ENCODE measurements around the gene MESD. TPM values are rescaled to one million over a fixed set of nuclear protein-coding genes. Genes with fewer than 3 reads are reported as not detected.

Gene MESD
- 29.6 TPM for polyA plus RNA-seq
- long read RNA-seq, donor 1, full-length matches to known transcripts: 31 of 31 reads
- long read RNA-seq, donor 1, partial matches to known transcripts: 0 of 31 reads
- long read RNA-seq, donor 1, other reads (novel, unspliced or antisense): 0 of 31 reads
- long read RNA-seq, donor 2, full-length matches to known transcripts: 65 of 72 reads
- long read RNA-seq, donor 2, partial matches to known transcripts: 7 of 72 reads
- long read RNA-seq, donor 2, other reads (novel, unspliced or antisense): 0 of 72 reads
- long read RNA-seq, donor 3: 0 reads
- long read RNA-seq, donor 4, full-length matches to known transcripts: 9 of 9 reads
- long read RNA-seq, donor 4, partial matches to known transcripts: 0 of 9 reads
- long read RNA-seq, donor 4, other reads (novel, unspliced or antisense): 0 of 9 reads
- long read RNA-seq, donor 5, full-length matches to known transcripts: 36 of 36 reads
- long read RNA-seq, donor 5, partial matches to known transcripts: 0 of 36 reads
- long read RNA-seq, donor 5, other reads (novel, unspliced or antisense): 0 of 36 reads
- long read RNA-seq, donor 6, full-length matches to known transcripts: 34 of 48 reads
- long read RNA-seq, donor 6, partial matches to known transcripts: 14 of 48 reads
- long read RNA-seq, donor 6, other reads (novel, unspliced or antisense): 0 of 48 reads
- long read RNA-seq, donor 7, full-length matches to known transcripts: 19 of 26 reads
- long read RNA-seq, donor 7, partial matches to known transcripts: 7 of 26 reads
- long read RNA-seq, donor 7, other reads (novel, unspliced or antisense): 0 of 26 reads
- long read RNA-seq, donor 8, full-length matches to known transcripts: 53 of 53 reads
- long read RNA-seq, donor 8, partial matches to known transcripts: 0 of 53 reads
- long read RNA-seq, donor 8, other reads (novel, unspliced or antisense): 0 of 53 reads
- long read RNA-seq, donor 9, full-length matches to known transcripts: 42 of 48 reads
- long read RNA-seq, donor 9, partial matches to known transcripts: 6 of 48 reads
- long read RNA-seq, donor 9, other reads (novel, unspliced or antisense): 0 of 48 reads
- long read RNA-seq, donor 10, full-length matches to known transcripts: 45 of 45 reads
- long read RNA-seq, donor 10, partial matches to known transcripts: 0 of 45 reads
- long read RNA-seq, donor 10, other reads (novel, unspliced or antisense): 0 of 45 reads
- long read RNA-seq, donor 11, full-length matches to known transcripts: 42 of 42 reads
- long read RNA-seq, donor 11, partial matches to known transcripts: 0 of 42 reads
- long read RNA-seq, donor 11, other reads (novel, unspliced or antisense): 0 of 42 reads

- Histone ChIP-seq H3K4me1 (ENCODE audit: control insufficient read depth, insufficient read depth, low read length) (no peaks in the 10 kb centered on the region), H3K27me3 (ENCODE audit: control insufficient read depth, insufficient read depth, low read length) (no peaks in the 10 kb centered on the region), H3K36me3 (ENCODE audit: control insufficient read depth, insufficient read depth, low read length) (peaks cover 3% of the 10 kb centered on the region), H3K9me3 (ENCODE audit: control insufficient read depth, low read depth, low read length) (no peaks in the 10 kb centered on the region), H3K4me3 (ENCODE audit: low read length) (peak within 1 kb of the TSS; percentile 95), H3K27ac (ENCODE audit: low read length) (peak within 1 kb of the TSS; percentile 87)
- DNase-seq: peak; percentile 96 to 97
- 0% methylated on average over 2 of the region's 63 CpGs for WGBS (ENCODE audit: insufficient coverage, low lambda C conversion rate)
These were observed at the start of gene MESD for GRCh38 chr15:80989518-80990478. Gene MESD, minus strand, starts transcription at chr15:80989819. Its CDS starts 28 bp downstream, at chr15:80989791.

- DNase-seq: peak; percentile 69 to 82
- H3K4me3 ChIP-seq (ENCODE audit: low read length): no peak overlapping the region
- peak overlapping the region; percentile 25 for H3K27ac ChIP-seq (ENCODE audit: low read length)
- no peaks in the 10 kb centered on the region for H3K36me3 ChIP-seq (ENCODE audit: control insufficient read depth, insufficient read depth, low read length)
- H3K4me1 ChIP-seq (ENCODE audit: control insufficient read depth, insufficient read depth, low read length): peaks cover 8% of the 10 kb centered on the region
- H3K27me3 ChIP-seq (ENCODE audit: control insufficient read depth, insufficient read depth, low read length): no peaks in the 10 kb centered on the region
- no CpG with 5 or more reads among the region's 4 CpGs for WGBS (ENCODE audit: insufficient coverage, low lambda C conversion rate)
- H3K9me3 ChIP-seq (ENCODE audit: control insufficient read depth, low read depth, low read length): no peaks in the 10 kb centered on the region
These were observed 49.5 kb upstream of the MESD start for GRCh38 chr15:81038975-81039607.

- Histone ChIP-seq H3K9me3 (ENCODE audit: control insufficient read depth, low read depth, low read length) (no peaks in the 10 kb centered on the region), H3K4me3 (ENCODE audit: low read length) (no peak overlapping the region), H3K27ac (ENCODE audit: low read length) (no peak overlapping the region), H3K27me3 (ENCODE audit: control insufficient read depth, insufficient read depth, low read length) (no peaks in the 10 kb centered on the region), H3K36me3 (ENCODE audit: control insufficient read depth, insufficient read depth, low read length) (no peaks in the 10 kb centered on the region), H3K4me1 (ENCODE audit: control insufficient read depth, insufficient read depth, low read length) (peaks cover 8% of the 10 kb centered on the region)
- no CpG with 5 or more reads among the region's 14 CpGs for WGBS (ENCODE audit: insufficient coverage, low lambda C conversion rate)
- no peak for DNase-seq
These were observed 48.5 kb upstream of the MESD start for GRCh38 chr15:81037952-81038743.

GRCh38 chr15:81033508-81033907, 43.9 kb upstream of the MESD start:
- Histone ChIP-seq H3K27me3 (ENCODE audit: control insufficient read depth, insufficient read depth, low read length) (no peaks in the 10 kb centered on the region), H3K4me1 (ENCODE audit: control insufficient read depth, insufficient read depth, low read length) (peaks cover 6% of the 10 kb centered on the region), H3K27ac (ENCODE audit: low read length) (no peak overlapping the region), H3K9me3 (ENCODE audit: control insufficient read depth, low read depth, low read length) (no peaks in the 10 kb centered on the region), H3K4me3 (ENCODE audit: low read length) (no peak overlapping the region), H3K36me3 (ENCODE audit: control insufficient read depth, insufficient read depth, low read length) (no peaks in the 10 kb centered on the region)
- DNase-seq: no peak
- no CpG with 5 or more reads among the region's 2 CpGs for WGBS (ENCODE audit: insufficient coverage, low lambda C conversion rate)

- Histone ChIP-seq H3K9me3 (ENCODE audit: control insufficient read depth, low read depth, low read length) (no peaks in the 10 kb centered on the region), H3K4me1 (ENCODE audit: control insufficient read depth, insufficient read depth, low read length) (no peaks in the 10 kb centered on the region), H3K27ac (ENCODE audit: low read length) (no peak overlapping the region), H3K4me3 (ENCODE audit: low read length) (no peak overlapping the region), H3K27me3 (ENCODE audit: control insufficient read depth, insufficient read depth, low read length) (no peaks in the 10 kb centered on the region), H3K36me3 (ENCODE audit: control insufficient read depth, insufficient read depth, low read length) (no peaks in the 10 kb centered on the region)
- DNase-seq: no peak
- WGBS (ENCODE audit: insufficient coverage, low lambda C conversion rate): 0% methylated on average over 1 of the region's 1 CpG
These were observed 43.2 kb upstream of the MESD start for GRCh38 chr15:81032818-81033217.

GRCh38 chr15:81032355-81032754, 42.7 kb upstream of the MESD start:
- WGBS (ENCODE audit: insufficient coverage, low lambda C conversion rate): no CpG with 5 or more reads among the region's 4 CpGs
- Histone ChIP-seq H3K9me3 (ENCODE audit: control insufficient read depth, low read depth, low read length) (no peaks in the 10 kb centered on the region), H3K4me1 (ENCODE audit: control insufficient read depth, insufficient read depth, low read length) (no peaks in the 10 kb centered on the region), H3K27me3 (ENCODE audit: control insufficient read depth, insufficient read depth, low read length) (no peaks in the 10 kb centered on the region), H3K36me3 (ENCODE audit: control insufficient read depth, insufficient read depth, low read length) (no peaks in the 10 kb centered on the region), H3K4me3 (ENCODE audit: low read length) (no peak overlapping the region), H3K27ac (ENCODE audit: low read length) (no peak overlapping the region)
- DNase-seq: no peak

GRCh38 chr15:81031203-81031602, 41.6 kb upstream of the MESD start:
- no peaks in the 10 kb centered on the region for H3K36me3 ChIP-seq (ENCODE audit: control insufficient read depth, insufficient read depth, low read length)
- no CpG with 5 or more reads among the region's 4 CpGs for WGBS (ENCODE audit: insufficient coverage, low lambda C conversion rate)
- H3K27ac ChIP-seq (ENCODE audit: low read length): no peak overlapping the region
- no peak for DNase-seq
- no peaks in the 10 kb centered on the region for H3K4me1 ChIP-seq (ENCODE audit: control insufficient read depth, insufficient read depth, low read length)
- no peak overlapping the region for H3K4me3 ChIP-seq (ENCODE audit: low read length)
- no peaks in the 10 kb centered on the region for H3K27me3 ChIP-seq (ENCODE audit: control insufficient read depth, insufficient read depth, low read length)
- H3K9me3 ChIP-seq (ENCODE audit: control insufficient read depth, low read depth, low read length): no peaks in the 10 kb centered on the region

GRCh38 chr15:81030301-81030750, 40.7 kb upstream of the MESD start:
- Histone ChIP-seq H3K27me3 (ENCODE audit: control insufficient read depth, insufficient read depth, low read length) (no peaks in the 10 kb centered on the region), H3K27ac (ENCODE audit: low read length) (no peak overlapping the region), H3K4me3 (ENCODE audit: low read length) (no peak overlapping the region), H3K9me3 (ENCODE audit: control insufficient read depth, low read depth, low read length) (no peaks in the 10 kb centered on the region), H3K36me3 (ENCODE audit: control insufficient read depth, insufficient read depth, low read length) (no peaks in the 10 kb centered on the region), H3K4me1 (ENCODE audit: control insufficient read depth, insufficient read depth, low read length) (no peaks in the 10 kb centered on the region)
- WGBS (ENCODE audit: insufficient coverage, low lambda C conversion rate): 86% methylated on average over 1 of the region's 3 CpGs
- DNase-seq: no peak

Measured in large intestine (tissue), 12 donors.